Ovary (tissue), 9 donors: Measurements from ENCODE around the gene EPN1. TPM values are rescaled to one million over a fixed set of nuclear protein-coding genes. Genes with fewer than 3 reads are reported as not detected.

Experiments used
- DNase-seq, 5 donors: peaks; one replicate each; pipeline ENCODE4 v3.0.0-alpha.2; 2019 to 2020
- H3K27ac ChIP-seq, 2 donors: fragments of 200-600 bp; one replicate each; pipeline versions ENCODE4 v1.5.1 to v1.8.0; 2019 to 2022
- H3K27me3 ChIP-seq: fragments of 200-600 bp; one replicate; pipeline ENCODE4 v1.8.0; 2022
- H3K36me3 ChIP-seq: fragments of 200-600 bp; sonication (generic); one replicate; pipeline ENCODE4 v1.5.1; 2019
- H3K4me1 ChIP-seq: one replicate; pipeline ENCODE4 v1.8.1; 2013; ENCODE audit warnings: mild to moderate bottlenecking, moderate library complexity; ENCODE audit not compliant: insufficient read depth
- H3K4me3 ChIP-seq: fragments of 200-600 bp; sonication (generic); one replicate; pipeline ENCODE4 v1.5.1; 2017
- H3K9me3 ChIP-seq, 2 donors: fragments of 200-600 bp in 1 of 2; sonication (generic) in 1 of 2; one replicate each; pipeline versions ENCODE4 v1.5.1 to v1.8.1; 2013 to 2019; ENCODE audit warnings: mild to moderate bottlenecking in 1 of 2, moderate library complexity in 1 of 2
- EP300 ChIP-seq: sonication (generic); formaldehyde crosslinking; IDR thresholded peaks from one replicate; pipeline ENCODE4 v1.6.1; 2017; ENCODE audit warnings: antibody characterized with exemption
- POLR2A ChIP-seq: fragments of 450-650 bp; IDR thresholded peaks from one replicate; pipeline ENCODE4 v1.6.1; 2017; ENCODE audit warnings: antibody characterized with exemption, mild to moderate bottlenecking, moderate library complexity
- WGBS, 3 donors: extraction: QIAGEN DNeasy Blood & Tissue Kit in 1 of 3; methylation state at CpG; one replicate each; pipeline versions ENCODE4 v1.1.5 to v1.1.7; 2013 to 2017; 5-methylcytosine and 5-hydroxymethylcytosine counted together
- intact Hi-C, 4 donors: fragments of 100-400 bp; cut with DNase I; formaldehyde crosslinking; loops; one replicate each; pipeline versions ENCODE4 v1.11.0 to v1.15.1; 2022 to 2023
- polyA plus RNA-seq, 2 donors: library from polyadenylated mRNA; stranded (reverse); fragments of 200-250 nt in 1 of 2; fragments of 350-450 nt in 1 of 2; fragmentation: Illumina TruSeq in 1 of 2; extraction: RNeasy Lipid Tissue Mini Kit (QIAGEN cat#74804) in 1 of 2; gene quantifications; one replicate each; pipeline ENCODE4 v1.2.3, GENCODE V29; 2013 to 2014
- total RNA-seq, 7 donors: library from RNA; depleted of rRNA in 2 of 7; stranded (reverse); fragments of >200 nt in 2 of 7; fragmentation: NEBNext Ultra II Directional in 3 of 7; extraction: Animal tissue kit (Norgen Biotek cat#: 25700) in 3 of 7; gene quantifications; one replicate each; pipeline versions ENCODE4 v1.1.0 to v1.2.4, GENCODE V29; 2016 to 2023
- TF ChIP-seq, protein P1 (sequence below), 3 donors: fragments of 450-650 bp in 2 of 3; fragments of 200-600 bp in 1 of 3; IDR thresholded peaks; one replicate each; pipeline versions ENCODE4 v1.5.1 to v1.8.0; 2016 to 2022; ENCODE audit warnings: antibody characterized with exemption in 3 of 3, mild to moderate bottlenecking in 1 of 3
- donor health status: DM: no; HTN: no; CAD: no; lungs with moderate emphysema.
- donor health status: DM: no; HTN: no; CAD: no.
- donor health status: Bipolar disorder and iron deficiency.
- donor health status: DM: yes; HTN: yes; CAD: no.
- donor health status: DM: no; HTN: no; CAD: no.
- donor health status: DM: yes; HTN: yes; CAD: no.

EPN1 gene
- total and polyA plus RNA-seq, 9 donors, result 11.0 to 187 (median 116) TPM

DNA sequence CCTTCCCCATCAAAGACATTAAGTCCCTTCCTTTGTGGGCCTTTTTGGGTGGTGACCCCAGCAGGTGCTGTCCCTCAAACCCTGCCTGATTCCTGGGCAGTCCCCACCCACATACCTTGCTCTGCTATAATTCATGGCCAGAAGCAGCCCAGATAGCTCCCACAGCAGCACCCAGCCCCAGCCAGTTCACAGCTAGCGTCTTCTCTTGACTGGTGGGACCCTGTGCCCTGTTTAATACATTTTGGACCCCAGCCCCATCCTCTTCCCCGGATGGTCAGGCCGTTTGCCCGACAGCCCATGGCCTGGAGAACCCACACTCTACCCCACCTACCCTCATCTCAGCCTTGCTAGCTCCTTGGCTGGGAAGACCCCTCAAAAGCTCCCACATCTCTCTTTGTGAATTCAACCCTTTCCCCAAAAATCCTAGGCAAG lies 24.9 kb upstream of the EPN1 start:
- TF ChIP-seq, protein P1, sequence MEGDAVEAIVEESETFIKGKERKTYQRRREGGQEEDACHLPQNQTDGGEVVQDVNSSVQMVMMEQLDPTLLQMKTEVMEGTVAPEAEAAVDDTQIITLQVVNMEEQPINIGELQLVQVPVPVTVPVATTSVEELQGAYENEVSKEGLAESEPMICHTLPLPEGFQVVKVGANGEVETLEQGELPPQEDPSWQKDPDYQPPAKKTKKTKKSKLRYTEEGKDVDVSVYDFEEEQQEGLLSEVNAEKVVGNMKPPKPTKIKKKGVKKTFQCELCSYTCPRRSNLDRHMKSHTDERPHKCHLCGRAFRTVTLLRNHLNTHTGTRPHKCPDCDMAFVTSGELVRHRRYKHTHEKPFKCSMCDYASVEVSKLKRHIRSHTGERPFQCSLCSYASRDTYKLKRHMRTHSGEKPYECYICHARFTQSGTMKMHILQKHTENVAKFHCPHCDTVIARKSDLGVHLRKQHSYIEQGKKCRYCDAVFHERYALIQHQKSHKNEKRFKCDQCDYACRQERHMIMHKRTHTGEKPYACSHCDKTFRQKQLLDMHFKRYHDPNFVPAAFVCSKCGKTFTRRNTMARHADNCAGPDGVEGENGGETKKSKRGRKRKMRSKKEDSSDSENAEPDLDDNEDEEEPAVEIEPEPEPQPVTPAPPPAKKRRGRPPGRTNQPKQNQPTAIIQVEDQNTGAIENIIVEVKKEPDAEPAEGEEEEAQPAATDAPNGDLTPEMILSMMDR (IDR thresholded peaks at IDR 0.05), result no peak
- no peak for TF ChIP-seq EP300
- no peak for TF ChIP-seq POLR2A
- peaks cover 8% of the 10 kb centered on the region for H3K4me1 ChIP-seq
- H3K27me3 ChIP-seq, result no peaks in the 10 kb centered on the region
- intact Hi-C loops, result no loop called here
- peak in 1 of 5 donors; percentile 19 for DNase-seq
- no peaks in the 10 kb centered on the region for H3K36me3 ChIP-seq
- no peaks in the 10 kb centered on the region for H3K9me3 ChIP-seq
- H3K27ac ChIP-seq, result no peak overlapping the region
- 84 to 90% (median 89%) methylated on average over 4 of the region's 4 CpGs for WGBS, 3 donors
- H3K4me3 ChIP-seq, result no peak overlapping the region

DNA sequence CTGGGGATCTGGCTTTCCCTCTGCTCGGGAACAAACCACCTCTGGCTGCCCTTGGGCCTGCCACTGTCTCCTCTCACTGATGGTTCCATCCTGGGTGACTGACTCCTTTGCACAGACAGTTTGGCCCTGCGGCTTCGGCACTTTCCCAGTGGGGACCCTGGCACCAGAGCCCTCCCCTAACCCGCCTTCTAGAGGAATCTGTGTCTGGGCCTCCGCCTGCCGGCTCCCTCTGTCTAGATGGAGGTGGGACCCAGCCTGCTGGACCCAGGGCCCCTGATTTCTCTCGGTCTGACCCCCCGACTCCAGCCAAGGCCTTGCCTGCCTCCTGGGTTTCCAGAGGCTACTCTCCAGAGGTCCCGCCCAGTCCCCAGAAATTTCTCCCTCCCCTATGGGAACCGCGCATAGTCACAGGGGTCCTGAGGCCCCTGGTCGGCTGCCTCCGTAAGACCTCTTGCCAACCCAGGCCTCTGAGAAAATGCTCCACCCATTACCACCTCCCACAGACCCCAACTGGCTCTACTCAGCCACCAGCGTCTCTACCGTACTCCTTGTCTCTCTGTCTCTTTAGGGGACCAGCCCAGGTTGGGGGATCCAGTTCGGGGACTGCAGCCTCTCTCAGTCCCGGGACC lies 24.3 kb upstream of the EPN1 start:
- H3K36me3 ChIP-seq, result no peaks in the 10 kb centered on the region
- intact Hi-C loops, result no loop called here
- DNase-seq, result peak in 1 of 5 donors; percentile 42
- WGBS, 3 donors, result 89 to 91% (median 89%) methylated on average over 17 of the region's 17 CpGs
- H3K4me3 ChIP-seq, result no peak overlapping the region
- H3K27ac ChIP-seq, result no peak overlapping the region
- no peaks in the 10 kb centered on the region for H3K9me3 ChIP-seq
- H3K27me3 ChIP-seq, result no peaks in the 10 kb centered on the region
- no peak for TF ChIP-seq POLR2A
- TF ChIP-seq, protein P1 (IDR thresholded peaks at IDR 0.05), result no peak
- peaks cover 8% of the 10 kb centered on the region for H3K4me1 ChIP-seq

DNA sequence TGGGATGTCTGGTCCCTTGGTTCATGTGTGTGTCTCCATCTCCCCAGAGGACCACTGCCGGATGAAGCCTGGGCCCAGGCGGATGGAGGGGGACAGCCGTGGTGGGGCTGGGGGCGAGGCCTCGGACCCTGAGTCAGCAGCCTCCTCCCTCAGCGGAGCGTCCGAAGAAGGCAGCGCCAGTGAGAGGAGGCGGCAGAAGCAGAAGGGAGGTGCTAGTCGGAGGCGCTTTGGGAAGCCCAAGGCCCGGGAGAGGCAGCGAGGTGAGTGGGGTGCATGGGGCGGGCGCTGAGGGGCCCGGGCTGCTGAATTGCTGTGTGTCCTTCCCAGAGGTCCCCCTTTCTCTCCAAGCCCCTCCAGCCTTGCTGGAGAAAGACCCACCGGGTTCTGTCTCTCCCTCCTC lies 23.8 kb upstream of the EPN1 start:
- Histone ChIP-seq H3K4me1 (peaks cover 9% of the 10 kb centered on the region), H3K27ac (no peak overlapping the region), H3K36me3 (no peaks in the 10 kb centered on the region), H3K27me3 (no peaks in the 10 kb centered on the region), H3K4me3 (no peak overlapping the region), H3K9me3 (no peaks in the 10 kb centered on the region)
- 79 to 87% (median 86%) methylated on average over 18 of the region's 18 CpGs for WGBS, 3 donors
- TF ChIP-seq EP300 (no peak), POLR2A (no peak)
- TF ChIP-seq, protein P1 (IDR thresholded peaks at IDR 0.05), result no peak
- peak in 2 of 5 donors; percentile 41 to 50 for DNase-seq
- intact Hi-C loops, result no loop called here

DNA sequence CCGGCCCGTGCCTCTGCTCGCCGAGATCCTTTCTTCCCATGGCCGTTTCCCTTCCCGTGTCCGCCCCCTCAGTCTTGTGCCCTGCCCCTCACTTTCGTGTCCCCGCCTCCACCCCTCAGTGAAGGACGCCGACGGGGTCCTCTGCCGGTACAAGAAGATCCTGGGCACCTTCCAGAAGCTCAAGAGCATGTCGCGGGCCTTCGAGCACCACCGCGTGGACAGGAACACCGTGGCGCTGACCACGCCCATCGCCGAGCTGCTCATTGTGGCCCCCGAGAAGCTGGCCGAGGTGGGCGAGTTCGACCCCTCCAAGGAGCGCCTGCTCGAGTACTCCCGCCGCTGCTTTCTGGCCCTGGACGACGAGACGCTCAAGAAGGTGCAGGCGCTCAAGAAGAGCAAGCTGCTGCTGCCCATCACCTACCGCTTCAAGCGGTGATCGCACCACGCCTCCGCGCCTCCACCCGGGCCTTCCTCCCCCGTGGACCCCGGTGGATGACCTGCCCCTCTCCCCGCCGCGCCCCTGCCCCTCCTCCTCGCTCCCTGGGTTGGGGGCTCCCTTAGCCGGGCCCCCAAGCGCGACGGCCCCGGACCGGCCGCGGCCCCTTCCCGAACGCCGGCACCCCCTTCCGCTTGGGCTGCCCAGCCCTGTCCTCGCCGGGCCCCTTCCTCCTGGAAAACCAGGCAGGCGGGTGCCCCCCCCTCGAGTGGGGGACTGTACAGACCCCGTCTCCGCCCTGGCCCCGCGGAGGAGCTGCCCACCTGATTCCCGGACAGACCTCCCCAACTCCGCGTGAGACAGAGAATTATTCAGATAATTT lies 22.5 kb upstream of the EPN1 start:
- no peak overlapping the region for H3K4me3 ChIP-seq
- no peaks in the 10 kb centered on the region for H3K27me3 ChIP-seq
- TF ChIP-seq, protein P1 (IDR thresholded peaks at IDR 0.05), result no peak
- TF ChIP-seq EP300 (no peak), POLR2A (no peak)
- intact Hi-C loops, result no loop called here
- peaks cover 15% of the 10 kb centered on the region for H3K4me1 ChIP-seq
- no peaks in the 10 kb centered on the region for H3K9me3 ChIP-seq
- DNase-seq, result peak; percentile 64 to 79 (median 70)
- H3K36me3 ChIP-seq, result no peaks in the 10 kb centered on the region
- H3K27ac ChIP-seq, result no peak overlapping the region
- WGBS, 3 donors, result 70 to 73% (median 70%) methylated on average over 69 to 71 of the region's 71 CpGs
